Nucleus accumbens (tissue), 56 donors: Measurements from ENCODE around the gene KDM2A.
"Not testable (repeated sequence)": the region's sequence is repeated elsewhere in the genome, so short reads cannot be mapped to it uniquely, and the experiment has no call there.

Experiments used
- DNase-seq, 56 donors: peaks; one replicate each; lab custom pipeline; 2025; lab: John Stamatoyannopoulos, UW

The KDM2A gene

DNA sequence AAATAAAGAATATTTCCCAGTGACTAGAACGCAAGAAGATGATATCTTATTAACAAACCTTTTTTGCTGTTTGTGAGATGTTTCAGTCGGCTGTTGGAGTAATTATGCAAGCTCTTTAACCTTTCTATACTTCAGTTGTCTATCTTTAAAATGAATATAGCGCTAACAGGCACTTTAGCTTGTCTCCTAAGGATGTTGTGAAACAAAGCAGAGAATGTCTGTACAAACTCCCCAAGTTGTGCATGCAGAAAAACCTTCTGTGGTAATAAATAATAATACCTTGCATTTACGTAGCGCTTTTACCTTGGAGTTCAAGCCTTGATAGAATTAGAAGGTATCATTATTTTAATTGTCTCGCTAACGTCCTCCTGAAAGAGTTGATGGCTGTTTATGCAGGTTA is 1.9 kb upstream of the KDM2A start:
- no peak for DNase-seq

DNA sequence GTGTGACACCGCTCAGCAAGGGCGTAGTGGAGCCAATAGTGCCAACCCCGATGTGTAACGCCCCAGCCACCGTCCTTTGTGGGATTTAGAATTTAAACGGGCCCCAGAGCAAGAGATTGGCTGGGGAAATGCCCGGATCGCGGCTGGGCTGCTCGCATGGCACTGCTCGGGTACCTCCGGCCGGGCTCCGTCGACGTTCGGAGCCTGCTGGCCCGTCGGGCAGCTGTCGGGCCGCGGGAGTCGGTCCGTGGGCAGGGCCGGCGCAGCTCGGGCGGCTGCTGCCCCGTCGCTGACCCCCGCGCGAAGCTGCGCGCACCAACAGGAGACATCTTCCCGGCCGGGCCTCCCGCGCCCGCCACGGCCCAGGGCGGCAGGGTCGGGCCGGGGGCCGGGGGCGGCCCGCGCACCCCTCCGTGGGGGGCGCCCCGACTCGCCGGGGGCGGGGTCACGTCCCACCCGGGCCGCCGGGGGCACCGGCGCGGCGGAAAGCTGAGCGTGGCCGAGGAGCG is 1.3 kb upstream of the KDM2A start:
- peak in 18 of 56 donors; percentile 7 to 41 (median 28) for DNase-seq

GRCh38 chr11:67118181-67118766 is 789 bp upstream of the KDM2A start:
- peak in 25 of 56 donors; percentile 15 to 69 (median 43) for DNase-seq

- DNase-seq = peak in 25 of 56 donors; percentile 6 to 54 (median 36)
These were observed 725 bp downstream of the KDM2A start for GRCh38 chr11:67119585-67120391.

GRCh38 chr11:67120456-67120855 is 1.4 kb downstream of the KDM2A start:
- DNase-seq = peak in 1 of 56 donors; percentile 29

DNA sequence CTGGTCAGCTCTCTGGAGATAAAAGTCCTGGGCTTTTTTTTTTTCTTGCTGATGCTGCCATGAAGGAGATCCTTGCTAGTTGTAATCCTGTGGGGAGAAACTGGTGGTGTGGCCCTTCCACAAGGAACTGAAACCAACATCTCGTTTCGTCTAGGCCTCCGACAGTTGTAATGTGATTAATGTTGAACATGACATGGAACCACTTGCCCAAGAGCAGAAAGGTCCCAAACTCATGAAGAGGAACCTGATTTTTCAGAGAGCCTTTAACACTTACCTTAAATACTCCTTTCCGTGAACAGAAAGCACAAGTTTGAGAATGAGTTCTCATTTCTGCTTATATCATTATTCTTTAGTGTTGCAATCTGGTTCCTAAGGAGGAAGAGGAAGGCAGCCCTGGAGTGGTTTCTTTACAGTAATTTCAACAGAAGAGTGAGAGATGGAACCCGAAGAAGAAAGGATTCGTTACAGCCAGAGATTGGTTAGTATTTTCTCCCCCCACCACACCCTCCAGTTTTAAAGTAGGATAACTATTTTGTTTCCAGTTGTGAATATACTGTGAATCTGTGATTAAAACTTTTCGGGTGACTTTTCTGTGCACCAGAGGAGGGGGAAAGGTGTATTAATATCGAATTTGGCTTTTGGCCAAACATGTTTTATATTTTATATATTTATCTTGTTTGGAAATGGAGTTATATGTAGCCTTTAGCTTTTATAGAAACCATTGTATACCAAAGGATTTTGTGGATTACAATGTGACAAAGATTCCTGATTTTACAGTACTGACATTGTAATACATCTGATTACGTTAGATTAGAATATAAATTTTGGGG is 2.0 kb downstream of the KDM2A start:
- peak in 8 of 56 donors; percentile 1 to 49 (median 6) for DNase-seq

GRCh38 chr11:67123801-67124200 is 4.7 kb downstream of the KDM2A start:
- DNase-seq = not testable (repeated sequence)

DNA sequence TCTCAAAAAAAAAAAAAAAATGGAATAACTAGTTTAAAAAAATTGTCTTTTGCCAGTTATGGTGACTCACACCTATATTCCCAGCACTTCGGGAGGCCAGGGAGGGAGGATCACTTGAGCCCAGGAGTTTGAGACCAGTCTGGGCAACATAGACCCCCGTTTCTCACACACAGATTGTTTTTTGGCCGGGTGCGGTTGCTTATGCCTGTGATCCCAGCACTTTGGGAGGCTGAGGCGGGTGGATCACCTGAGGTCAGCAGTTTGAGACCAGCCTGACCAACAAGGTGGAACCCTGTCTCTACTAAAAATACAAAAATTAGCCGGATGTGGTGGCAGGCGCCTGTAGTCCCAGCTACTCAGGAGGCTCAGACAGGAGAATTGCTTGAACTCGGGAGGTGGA is 7.2 kb downstream of the KDM2A start:
- not testable (repeated sequence) for DNase-seq

- no peak for DNase-seq
These were observed 7.9 kb downstream of the KDM2A start for GRCh38 chr11:67126986-67127385.

DNA sequence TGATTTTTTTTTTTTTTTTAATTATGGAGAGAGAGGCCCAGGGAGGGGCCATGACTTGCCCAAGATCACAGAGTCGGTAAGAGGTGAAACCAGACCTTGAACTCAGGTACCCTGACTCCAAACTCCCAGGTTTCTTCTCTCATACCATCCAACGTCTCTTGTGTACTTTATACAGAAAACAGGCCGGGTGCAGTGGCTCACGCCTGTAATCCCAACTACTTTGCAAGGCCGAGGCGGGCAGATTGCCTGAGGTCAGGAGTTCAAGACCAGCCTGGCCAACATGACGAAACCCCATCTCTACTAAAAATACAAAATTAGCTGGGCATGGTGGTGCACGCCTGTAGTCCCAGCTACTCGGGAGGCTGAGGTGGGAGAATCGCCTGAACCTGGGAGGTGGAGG is 11.8 kb downstream of the KDM2A start:
- DNase-seq = not testable (repeated sequence)

DNA sequence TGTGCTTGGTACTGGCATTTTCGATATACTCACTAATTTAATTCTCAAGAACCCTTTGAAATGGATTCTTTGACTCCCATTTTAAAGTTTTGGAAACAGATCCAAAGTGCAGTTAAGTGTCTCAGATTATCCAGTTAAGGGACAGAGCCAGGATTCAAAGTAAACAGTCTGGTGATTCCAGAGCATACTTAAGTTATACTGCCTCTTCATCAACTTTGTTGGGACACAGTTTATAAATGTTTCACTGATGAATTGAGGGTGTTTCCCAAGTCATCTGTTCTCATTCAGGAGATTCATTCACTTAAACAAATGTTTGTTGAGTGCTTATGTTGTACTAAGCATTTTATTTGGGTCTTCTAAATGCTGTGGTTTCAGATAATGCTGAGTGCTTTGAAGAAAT is 17.1 kb downstream of the KDM2A start:
- no peak for DNase-seq

- DNase-seq = no peak
These were observed 19.9 kb downstream of the KDM2A start for GRCh38 chr11:67138922-67139321.

DNA sequence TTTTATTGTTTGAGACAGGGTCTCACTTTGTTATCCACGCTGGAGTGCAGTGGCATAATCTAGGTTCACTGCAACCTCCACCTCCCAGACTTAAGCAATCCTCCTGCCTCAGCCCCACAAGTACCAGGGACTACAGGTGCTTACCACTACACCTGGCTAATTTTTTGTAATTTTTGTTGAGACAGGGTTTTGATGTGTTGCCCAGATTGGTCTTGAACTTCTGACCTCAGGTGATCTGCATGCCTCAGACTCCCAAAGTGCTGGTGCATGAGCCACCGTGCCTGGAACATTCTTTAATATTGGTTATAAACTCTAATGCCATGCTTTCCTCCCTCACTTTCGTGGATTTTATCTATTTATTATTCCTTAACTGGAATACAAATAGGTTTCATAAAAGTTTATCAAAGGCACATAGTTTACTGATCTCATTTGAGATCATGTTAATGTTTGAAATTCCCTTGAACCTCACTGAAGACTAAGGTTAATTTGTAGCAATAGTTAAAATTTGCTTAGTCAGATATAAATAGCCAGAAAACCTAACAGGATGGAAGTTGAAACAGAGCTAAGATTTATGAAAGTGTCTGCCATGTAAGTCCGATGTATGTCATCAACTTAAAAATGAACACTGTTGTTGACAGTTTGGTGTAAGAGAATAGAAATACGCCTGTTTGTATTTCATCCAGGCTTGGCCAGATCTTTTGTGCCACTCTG is 27.6 kb downstream of the KDM2A start:
- no peak for DNase-seq

GRCh38 chr11:67153971-67154370 is 34.9 kb downstream of the KDM2A start:
- DNase-seq = no peak

DNA sequence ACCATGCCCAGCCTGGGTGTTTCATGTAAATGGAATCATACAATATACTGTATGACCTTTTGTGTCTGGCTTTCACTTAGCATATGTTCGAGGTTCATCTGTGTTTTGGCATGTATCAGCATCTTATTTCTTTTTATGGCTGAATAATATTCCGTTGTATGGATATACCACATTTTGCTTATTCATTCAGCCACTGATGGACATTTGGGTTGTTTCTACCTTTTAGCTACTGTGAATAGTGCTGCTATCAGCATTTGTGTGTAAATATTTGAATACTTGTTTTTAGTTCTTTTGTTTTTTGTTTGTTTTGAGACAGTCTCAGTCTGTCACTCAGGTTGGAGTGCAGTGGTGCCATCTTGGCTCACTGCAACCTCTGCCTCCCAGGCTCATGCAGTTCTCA is 35.7 kb downstream of the KDM2A start:
- DNase-seq = no peak

GRCh38 chr11:67157691-67158090 is 38.6 kb downstream of the KDM2A start:
- no peak for DNase-seq

GRCh38 chr11:67158221-67158620 is 39.2 kb downstream of the KDM2A start:
- no peak for DNase-seq

- DNase-seq = no peak
These were observed 41.0 kb downstream of the KDM2A start for GRCh38 chr11:67160045-67160444.

GRCh38 chr11:67160872-67161783 is 42.1 kb downstream of the KDM2A start:
- no peak for DNase-seq
